GM12892 (cell line): Measurements from ENCODE around the gene RPL7L1.
"Not testable (repeated sequence)": the region's sequence is repeated elsewhere in the genome, so short reads cannot be mapped to it uniquely, and the experiment has no call there.

ENCODE experiments used
- DNase-seq: peaks from one replicate; pipeline ENCODE4 v3.0.0; 2011; ENCODE audit not compliant: insufficient read length
- FAIRE-seq: peaks from 2 replicates; lab custom pipeline; 2011; peaks lifted over from hg19 to GRCh38; lab: Jason Lieb, UNC
- POLR2A ChIP-seq: IDR thresholded peaks from 2 replicates; pipeline ENCODE4 v1.6.1; 2011; ENCODE audit warnings: low read depth, low read length, control low read depth
- POLR2AphosphoS5 ChIP-seq: IDR thresholded peaks from 2 replicates; pipeline ENCODE4 v1.6.1; 2011; ENCODE audit warnings: low read depth, low read length, control low read depth
- TAF1 ChIP-seq: IDR thresholded peaks from 2 replicates; pipeline ENCODE4 v1.6.1; 2011; ENCODE audit warnings: low read depth, mild to moderate bottlenecking, control low read depth, low read length, borderline replicate concordance

The RPL7L1 gene

DNA sequence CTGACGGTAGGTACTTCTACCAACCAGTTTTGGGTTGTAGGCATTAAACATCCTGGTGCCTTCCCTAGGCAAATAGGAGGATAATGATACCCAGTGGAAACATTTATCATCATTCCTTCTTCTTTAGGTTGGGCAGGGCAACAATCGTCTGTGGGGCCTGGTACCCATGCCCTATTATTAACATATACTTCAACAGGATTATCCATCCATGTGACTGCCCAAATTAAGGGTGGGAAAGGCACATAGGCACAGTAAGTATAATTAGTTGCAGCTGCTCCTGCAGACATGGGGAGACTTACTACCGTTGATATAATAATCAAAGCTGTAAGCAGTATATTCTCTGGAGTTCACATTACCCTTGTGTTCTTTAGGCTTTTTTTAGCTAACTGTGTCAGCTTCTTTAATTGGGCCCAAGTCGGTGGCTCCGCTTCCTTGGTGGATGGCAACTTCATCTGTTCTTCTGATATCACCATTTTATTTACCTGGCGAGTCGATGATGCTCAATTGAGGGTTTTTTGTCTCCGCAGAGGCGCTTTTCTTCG is 16.8 kb downstream of the RPL7L1 start:
- DNase-seq (no peak), FAIRE-seq (no peak)
- TF ChIP-seq POLR2A (no peak), POLR2AphosphoS5 (no peak), TAF1 (no peak)

GRCh38 chr6:42898891-42899361 is 19.5 kb downstream of the RPL7L1 start:
- no peak for DNase-seq
- TF ChIP-seq TAF1 (no peak), POLR2AphosphoS5 (no peak), POLR2A (no peak)
- peak; percentile 30 for FAIRE-seq

GRCh38 chr6:42899871-42900270 is 20.5 kb downstream of the RPL7L1 start:
- DNase-seq = no peak
- FAIRE-seq = no peak
- TF ChIP-seq POLR2A (no peak), POLR2AphosphoS5 (no peak), TAF1 (no peak)

GRCh38 chr6:42901538-42901957 is 22.1 kb downstream of the RPL7L1 start:
- FAIRE-seq = peak; percentile 89
- no peak for TF ChIP-seq POLR2AphosphoS5
- no peak for DNase-seq

DNA sequence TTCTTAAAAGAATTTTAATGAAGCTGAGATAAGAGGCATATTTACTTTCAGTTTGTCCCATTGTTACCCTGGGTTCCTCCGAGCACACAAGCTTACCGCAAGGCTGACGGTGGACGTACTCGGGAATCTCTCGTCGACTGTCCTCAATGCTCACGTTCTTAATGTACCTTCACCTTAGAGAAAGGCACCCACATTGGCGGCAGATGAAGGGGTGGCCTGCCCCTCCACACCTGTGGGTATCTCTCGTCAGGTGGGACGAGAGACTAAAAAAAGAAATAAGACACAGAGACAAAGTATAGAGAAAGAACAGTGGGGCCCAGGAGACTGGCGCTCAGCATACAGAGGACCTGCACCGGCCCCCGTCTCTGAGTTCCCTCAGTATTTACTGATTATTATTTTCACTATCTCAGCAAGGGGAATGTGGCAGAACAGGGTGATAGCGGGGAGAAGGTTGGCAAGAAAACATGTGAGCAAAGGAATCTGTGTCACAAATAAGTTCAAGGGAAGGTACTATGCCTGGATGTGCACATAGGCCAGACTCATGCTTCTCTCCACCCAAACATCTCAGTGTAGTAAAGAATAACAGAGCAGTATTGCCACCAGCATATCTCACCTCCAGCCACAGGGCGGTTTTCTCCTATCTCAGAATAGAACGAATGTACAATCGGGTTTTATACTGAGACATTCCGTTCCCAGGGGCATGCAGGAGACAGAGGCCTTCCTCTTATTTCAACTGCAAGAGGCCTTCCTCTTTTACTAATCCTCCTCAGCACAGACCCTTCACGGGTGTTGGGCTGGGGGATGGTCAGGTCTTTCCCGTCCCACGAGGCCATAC is 23.2 kb downstream of the RPL7L1 start:
- FAIRE-seq, DNase-seq: not testable (repeated sequence)

DNA sequence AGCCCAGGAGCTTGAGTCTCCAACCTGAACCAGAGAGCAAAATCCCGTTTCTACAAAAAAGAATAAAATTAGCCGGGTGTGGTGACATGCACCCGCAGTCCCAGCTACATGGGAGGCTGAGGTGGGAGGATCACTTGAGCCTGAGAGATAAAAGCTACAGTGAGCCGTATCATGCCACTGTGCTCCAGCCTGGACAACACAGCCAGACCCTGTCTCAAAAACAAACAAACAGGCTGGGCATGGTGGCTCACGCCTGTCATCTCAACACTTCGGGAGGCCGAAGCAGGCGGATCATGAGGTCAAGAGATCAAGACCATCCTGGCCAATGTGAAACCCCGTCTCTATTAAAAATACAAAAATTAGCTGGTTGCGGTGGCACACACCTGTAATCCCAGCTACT is 25.1 kb downstream of the RPL7L1 start:
- TF ChIP-seq POLR2AphosphoS5 (no peak), TAF1 (no peak), POLR2A (no peak)
- DNase-seq (no peak), FAIRE-seq (no peak)

DNA sequence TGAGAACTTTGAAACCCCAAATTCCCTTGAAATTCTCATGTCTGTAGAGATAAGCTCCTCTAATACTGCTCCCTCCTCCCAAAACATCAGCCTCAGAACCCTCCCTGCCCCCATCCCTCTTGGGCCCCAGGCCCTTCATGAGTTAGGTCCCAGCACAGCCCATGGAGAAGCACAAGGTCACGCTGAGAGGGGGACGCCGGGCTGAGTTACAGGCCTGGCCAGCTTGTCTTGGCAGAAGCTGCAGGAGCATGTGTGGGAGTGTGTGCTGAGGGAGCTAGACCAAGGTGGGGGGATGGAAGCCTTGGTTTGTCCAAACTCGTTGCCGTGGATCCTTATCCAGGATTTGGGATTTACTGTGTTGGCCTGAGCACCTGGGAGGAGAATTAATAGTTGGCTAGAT is 27.9 kb downstream of the RPL7L1 start:
- FAIRE-seq = no peak
- DNase-seq = no peak
- TF ChIP-seq TAF1 (no peak), POLR2A (no peak), POLR2AphosphoS5 (no peak)

GRCh38 chr6:42909835-42910234 is 30.4 kb downstream of the RPL7L1 start:
- no peak for FAIRE-seq
- no peak for DNase-seq
- TF ChIP-seq POLR2A (no peak), POLR2AphosphoS5 (no peak), TAF1 (no peak)

- FAIRE-seq (no peak), DNase-seq (no peak)
- no peak for TF ChIP-seq POLR2A
- no peak for TF ChIP-seq POLR2AphosphoS5
- TF ChIP-seq TAF1 = no peak
Measured at GRCh38 chr6:42911171-42912021, 32.0 kb downstream of the RPL7L1 start.

GRCh38 chr6:42914546-42914945 is 35.1 kb downstream of the RPL7L1 start:
- FAIRE-seq (no peak), DNase-seq (no peak)
- TF ChIP-seq TAF1 (no peak), POLR2A (no peak), POLR2AphosphoS5 (no peak)

GRCh38 chr6:42915732-42916131 is 36.3 kb downstream of the RPL7L1 start, which contains the start of gene PTCRA:
Gene PTCRA, plus strand, starts transcription at chr6:42916053. Its CDS starts 17 bp downstream, at chr6:42916070.
- FAIRE-seq = no peak
- no peak for TF ChIP-seq POLR2A
- no peak for TF ChIP-seq POLR2AphosphoS5
- no peak for TF ChIP-seq TAF1

GRCh38 chr6:42916288-42916687 is 36.9 kb downstream of the RPL7L1 start:
- DNase-seq (no peak), FAIRE-seq (no peak)
- TF ChIP-seq POLR2AphosphoS5 (no peak), POLR2A (no peak), TAF1 (no peak)

More at GRCh38 chr6:42915732-42916131, 36.3 kb downstream of the RPL7L1 start, which contains the start of gene PTCRA:
- no peak for DNase-seq
